AG09319 (cell line): ENCODE measurements around the gene PASK.
A peak's percentile ranks its signal among the peaks of the same experiment; 100 is the strongest.

Experiments
- DNase-seq: peaks from one replicate; pipeline ENCODE4 v3.0.0-alpha.2; 2010; ENCODE audit warnings: low read depth; ENCODE audit errors: extremely low read depth
- TF ChIP-seq, protein P1 (sequence below): IDR thresholded peaks from 2 replicates; pipeline ENCODE4 v1.5.1; 2011; ENCODE audit warnings: low read depth, mild to moderate bottlenecking, inconsistent platforms, low read length, moderate library complexity

The PASK gene

DNA sequence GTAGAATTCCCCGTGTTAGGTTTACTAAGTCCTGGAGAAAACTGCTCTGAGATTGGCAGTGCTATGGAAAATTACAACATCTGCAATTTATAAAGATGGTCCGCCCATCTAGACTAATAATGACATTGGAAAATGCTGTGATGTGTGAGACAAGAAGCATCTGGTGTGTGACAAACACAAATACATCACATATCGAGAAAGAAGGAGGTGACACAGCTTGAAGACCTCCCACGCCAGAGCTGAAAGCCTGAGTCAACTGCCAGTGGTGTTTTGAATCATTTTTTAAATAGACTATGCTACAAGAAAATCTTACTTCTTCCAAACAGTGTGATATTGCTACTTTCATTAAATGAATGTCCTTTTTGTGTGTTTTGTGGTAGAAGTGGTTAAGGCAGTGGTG lies 30.6 kb upstream of the PASK start:
- DNase-seq, result no peak
- TF ChIP-seq, protein P1, sequence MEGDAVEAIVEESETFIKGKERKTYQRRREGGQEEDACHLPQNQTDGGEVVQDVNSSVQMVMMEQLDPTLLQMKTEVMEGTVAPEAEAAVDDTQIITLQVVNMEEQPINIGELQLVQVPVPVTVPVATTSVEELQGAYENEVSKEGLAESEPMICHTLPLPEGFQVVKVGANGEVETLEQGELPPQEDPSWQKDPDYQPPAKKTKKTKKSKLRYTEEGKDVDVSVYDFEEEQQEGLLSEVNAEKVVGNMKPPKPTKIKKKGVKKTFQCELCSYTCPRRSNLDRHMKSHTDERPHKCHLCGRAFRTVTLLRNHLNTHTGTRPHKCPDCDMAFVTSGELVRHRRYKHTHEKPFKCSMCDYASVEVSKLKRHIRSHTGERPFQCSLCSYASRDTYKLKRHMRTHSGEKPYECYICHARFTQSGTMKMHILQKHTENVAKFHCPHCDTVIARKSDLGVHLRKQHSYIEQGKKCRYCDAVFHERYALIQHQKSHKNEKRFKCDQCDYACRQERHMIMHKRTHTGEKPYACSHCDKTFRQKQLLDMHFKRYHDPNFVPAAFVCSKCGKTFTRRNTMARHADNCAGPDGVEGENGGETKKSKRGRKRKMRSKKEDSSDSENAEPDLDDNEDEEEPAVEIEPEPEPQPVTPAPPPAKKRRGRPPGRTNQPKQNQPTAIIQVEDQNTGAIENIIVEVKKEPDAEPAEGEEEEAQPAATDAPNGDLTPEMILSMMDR, result no peak

DNA sequence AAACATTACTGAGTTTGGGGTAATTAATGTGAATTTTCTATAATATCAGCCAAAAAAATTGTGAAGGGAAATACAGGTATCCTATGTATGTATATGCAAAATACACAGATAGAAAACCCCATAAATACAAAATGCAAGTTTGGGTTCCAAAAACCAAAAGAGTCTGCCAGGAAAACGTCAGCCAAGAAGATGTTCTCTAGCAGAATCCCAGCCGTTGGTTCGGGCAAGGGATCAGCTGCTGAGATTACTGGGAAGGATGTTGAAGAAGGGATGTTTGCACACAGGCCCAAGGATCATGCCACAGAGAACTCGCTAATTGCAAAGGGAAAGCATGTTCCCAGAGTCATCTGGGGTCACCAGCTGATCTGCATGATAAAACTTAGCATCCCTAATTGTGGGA lies 29.7 kb upstream of the PASK start:
- TF ChIP-seq, protein P1, result no peak
- DNase-seq, result no peak

DNA sequence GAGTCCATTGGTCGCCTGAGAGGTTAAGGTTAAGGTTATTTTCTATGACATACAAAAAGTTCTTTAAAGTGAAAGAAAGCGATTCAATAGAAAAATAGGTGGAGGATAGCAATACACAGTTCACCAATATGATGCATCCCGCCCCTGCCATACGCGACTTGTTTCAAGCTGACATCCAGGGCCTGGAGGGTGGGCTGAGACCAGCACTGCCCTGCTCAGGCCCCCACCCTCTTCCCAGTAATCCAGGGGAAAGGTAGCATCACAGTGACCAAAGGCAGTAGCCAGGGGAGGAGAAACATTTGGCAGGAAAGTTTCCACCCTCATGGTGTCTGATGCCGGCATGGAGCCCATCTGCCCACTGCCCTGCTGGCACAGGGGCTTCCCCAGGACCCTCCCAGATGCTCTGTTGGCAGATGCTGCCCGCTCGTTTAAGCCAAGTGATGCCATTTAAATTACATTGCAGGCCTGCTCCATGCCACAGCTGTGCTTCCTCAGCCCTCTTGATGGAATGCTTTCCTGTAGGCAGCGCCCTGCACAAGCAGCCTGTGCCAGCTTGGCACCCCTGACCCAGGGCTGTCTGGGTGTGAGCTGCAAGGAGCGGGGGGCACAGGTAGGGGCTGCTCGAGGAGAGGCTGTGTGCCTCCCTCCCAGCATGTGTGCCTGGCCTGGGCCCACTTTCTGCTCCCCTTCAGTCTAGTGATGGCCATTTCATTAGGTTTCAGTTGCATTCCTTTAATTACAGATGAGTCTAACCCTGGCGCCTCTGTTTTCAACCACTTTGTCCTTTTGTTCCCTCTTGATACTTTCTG lies 28.5 kb upstream of the PASK start:
- TF ChIP-seq, protein P1, result no peak
- DNase-seq, result no peak

DNA sequence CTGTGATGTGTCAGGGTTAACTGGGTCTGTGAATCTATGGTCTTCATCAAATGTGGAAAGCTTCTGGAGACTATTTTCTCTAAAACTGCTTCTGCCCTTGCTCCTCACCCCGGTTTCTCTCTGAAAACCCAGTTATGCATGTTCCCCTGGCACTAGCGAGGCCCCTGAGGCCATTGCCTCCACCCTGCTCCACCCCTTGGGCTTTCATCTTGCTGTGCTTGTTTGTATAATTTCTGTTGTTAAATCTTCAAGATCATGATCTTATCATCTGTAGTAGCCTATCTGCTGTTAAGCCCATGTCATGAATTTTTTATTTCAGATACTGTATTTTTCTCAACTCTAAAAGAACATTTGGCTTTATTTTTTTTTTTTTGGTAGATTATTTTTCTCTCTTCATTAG lies 24.3 kb upstream of the PASK start:
- TF ChIP-seq, protein P1, result no peak
- DNase-seq, result no peak

DNA sequence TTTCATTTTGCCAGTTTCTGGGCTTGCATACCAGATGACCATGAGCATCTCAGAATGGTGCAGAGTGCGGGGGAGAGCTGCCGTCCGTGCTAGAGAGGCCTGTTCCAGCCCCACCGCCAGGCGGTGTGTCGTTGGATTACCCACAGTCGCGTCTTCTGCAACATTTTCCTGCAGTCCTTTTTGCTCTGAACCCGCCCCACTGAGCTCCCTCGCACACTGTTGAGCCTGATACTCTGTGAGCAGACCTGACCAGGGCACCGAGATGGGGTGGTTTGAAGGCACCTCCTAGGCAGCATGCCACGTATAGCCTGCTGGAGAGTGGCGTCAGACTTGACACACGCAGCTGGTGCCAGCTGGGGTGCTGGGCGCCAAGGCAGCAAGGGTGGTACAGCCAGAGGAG lies 19.1 kb upstream of the PASK start:
- TF ChIP-seq, protein P1, result no peak
- DNase-seq, result no peak

DNA sequence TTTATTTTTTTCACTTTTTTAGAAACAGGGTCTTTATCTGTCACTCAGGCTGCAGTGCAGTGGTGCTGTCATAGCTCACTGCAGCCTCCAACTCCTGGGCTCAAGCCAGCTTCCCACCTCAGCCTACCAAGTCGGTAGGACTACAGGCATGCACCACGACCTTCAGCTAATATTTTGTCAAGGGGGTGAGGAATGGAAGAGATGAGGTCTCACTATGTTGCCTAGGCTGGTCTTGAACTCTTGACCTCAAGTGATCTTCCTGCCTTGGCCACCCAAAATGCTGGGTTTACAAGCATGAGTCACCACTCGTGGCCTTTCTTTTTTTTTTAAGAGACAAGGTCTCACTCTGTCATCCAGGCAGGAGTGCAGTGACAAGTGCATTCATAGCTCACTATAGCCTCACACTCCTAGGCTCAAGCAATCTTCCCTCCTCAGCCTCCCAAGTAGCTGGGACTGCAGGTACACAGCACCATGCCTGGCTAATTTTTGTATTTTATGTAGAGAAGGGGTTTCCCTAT lies 14.4 kb upstream of the PASK start:
- DNase-seq, result no peak
- TF ChIP-seq, protein P1, result no peak

DNA sequence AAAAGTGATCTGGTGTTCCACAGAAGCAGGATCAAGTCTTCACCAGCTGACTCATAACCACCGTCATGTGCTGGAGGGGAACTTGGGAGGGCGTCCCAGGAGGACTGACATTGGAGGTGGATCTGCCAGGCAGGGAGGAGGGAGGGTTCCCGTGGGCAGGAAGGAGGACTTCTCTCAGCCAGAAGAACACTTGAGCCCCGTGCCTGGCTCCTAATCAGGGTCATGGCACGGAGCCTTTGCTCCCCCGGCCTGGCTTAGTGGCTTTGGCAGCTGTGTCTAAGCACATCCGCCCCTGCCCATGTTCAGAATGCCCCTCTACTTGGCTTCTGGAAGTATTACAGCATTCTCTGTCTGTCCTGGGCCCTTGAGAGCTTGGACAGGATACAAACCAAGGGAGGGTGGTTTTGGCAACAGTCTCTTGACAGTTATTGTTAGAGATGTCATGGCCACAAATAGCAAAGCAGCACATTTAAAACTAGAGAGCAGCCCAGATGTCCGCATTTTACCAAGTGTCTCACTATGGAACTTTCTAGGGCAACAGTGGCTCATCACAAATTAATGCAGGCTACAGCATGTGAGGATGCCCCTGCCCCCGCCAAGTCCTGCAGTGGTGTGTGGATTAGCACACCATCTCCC lies 12.5 kb upstream of the PASK start:
- TF ChIP-seq, protein P1, result no peak
- peak; percentile 84 for DNase-seq
